Stromal cell of bone marrow (primary cell): ENCODE results near the gene FKBP2.
"Not testable (repeated sequence)": the region's sequence is repeated elsewhere in the genome, so short reads cannot be mapped to it uniquely, and the experiment has no call there.

Experiments
- DNase-seq: peaks from one replicate; pipeline ENCODE4 v3.0.0-alpha.2; 2012; ENCODE audit warnings: low read depth

The FKBP2 gene

DNA sequence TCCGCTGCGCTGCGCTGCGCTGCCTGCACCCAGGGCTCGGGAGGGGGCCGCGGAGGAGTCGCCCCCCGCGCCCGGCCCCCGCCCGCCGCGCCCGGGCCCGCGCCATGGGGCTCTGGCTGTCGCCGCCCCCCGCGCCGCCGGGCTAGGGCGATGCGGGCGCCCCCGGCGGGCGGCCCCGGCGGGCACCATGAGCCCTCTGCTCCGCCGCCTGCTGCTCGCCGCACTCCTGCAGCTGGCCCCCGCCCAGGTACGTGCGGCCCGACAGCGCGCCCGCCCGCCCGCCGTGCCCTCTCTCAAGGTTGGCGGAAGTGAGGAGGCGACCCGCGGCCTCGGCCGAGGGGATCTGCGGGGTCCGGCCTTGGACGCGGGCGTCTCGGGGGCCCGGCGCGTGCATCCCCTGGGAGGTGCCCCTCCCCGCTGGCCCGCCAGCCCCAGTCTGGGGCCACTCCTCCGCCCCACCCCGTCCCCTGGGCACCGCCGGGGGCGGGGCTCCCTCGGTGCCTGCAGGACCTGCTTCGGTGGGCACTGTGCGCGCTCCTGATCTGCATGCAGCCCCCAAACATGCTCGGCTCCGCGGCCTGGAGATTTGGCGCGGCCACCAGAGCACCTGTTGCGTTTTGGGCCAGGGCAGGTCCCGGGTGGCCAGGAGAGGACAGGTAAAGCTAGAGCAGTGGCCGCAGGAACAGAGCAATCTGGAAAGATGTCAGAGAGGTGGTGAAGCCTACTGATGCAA lies 6.1 kb upstream of the FKBP2 start:
- DNase-seq = no peak

DNA sequence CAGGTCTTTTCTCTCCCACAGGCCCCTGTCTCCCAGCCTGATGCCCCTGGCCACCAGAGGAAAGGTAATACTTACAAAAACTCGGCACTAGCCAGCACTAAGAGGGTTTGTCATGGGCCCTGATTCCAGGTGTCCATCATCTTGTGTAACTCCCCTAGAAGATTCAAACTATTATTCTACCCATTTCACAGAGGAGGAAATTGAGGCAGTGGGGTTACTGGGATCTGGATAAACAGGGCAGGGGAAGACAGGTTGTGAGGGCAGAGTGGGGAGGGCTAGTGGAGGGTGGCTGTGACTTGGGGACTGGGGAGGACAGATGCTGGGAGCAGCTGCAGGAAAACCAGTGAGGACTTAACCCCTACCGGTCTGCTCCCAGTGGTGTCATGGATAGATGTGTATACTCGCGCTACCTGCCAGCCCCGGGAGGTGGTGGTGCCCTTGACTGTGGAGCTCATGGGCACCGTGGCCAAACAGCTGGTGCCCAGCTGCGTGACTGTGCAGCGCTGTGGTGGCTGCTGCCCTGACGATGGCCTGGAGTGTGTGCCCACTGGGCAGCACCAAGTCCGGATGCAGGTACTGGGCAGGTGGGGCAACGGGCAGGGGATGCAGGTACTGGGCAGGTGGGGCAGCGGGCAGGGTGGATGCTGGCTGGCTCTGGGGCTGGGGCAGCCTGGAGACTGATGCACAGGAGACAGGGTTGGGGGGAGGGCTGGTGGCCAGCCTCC lies 5.3 kb upstream of the FKBP2 start:
- no peak for DNase-seq

DNA sequence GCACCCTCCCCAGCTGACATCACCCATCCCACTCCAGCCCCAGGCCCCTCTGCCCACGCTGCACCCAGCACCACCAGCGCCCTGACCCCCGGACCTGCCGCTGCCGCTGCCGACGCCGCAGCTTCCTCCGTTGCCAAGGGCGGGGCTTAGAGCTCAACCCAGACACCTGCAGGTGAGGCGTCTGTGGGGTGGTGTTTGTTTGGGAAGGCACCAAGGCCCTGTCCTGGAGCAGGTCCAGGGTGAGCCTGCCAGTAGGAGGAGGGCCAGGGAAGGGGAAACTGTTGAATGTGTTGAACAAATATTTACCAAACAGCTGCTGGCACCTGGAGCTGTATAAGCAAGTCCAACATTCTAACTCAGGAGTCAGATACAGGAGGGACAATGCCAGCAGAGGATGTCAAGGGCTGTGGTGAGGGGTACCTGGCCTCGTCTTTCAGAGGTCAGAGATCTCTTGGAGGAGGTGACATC lies 3.4 kb upstream of the FKBP2 start:
- no peak for DNase-seq

DNA sequence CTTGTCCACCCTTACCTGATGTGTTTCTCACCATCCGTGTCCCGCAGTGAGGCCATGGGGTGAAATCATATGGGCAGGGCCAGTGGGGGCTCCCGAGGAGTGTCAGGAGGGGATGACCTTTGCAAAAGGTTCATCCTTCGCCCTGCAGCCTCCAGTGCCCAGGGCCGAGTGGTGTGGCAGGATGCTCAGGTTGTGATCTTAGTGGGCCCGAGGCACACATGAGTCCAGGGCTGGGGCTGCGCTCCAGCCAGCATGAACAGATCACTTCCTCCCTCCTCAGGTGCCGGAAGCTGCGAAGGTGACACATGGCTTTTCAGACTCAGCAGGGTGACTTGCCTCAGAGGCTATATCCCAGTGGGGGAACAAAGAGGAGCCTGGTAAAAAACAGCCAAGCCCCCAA lies 2.8 kb upstream of the FKBP2 start:
- no peak for DNase-seq

DNA sequence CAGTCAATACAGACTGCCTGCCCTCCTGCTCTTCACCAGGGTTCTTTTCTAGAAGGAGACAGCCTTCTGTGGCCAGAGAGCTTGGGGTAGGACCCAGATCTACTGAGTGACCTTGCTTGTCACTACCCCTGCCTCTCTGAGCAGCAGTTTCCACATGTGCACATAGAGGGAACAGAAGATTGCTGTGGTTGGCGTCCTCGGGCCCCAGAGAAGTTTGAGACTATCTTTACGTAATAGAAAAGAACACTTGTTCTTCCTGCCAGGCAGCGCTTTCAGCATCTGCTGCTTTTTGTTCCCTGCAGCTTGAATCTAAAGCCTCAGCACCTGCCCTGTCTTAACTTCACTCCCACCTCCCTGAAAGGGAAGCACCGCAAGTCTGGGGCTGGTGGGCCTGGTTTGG lies 1.9 kb upstream of the FKBP2 start:
- no peak for DNase-seq

DNA sequence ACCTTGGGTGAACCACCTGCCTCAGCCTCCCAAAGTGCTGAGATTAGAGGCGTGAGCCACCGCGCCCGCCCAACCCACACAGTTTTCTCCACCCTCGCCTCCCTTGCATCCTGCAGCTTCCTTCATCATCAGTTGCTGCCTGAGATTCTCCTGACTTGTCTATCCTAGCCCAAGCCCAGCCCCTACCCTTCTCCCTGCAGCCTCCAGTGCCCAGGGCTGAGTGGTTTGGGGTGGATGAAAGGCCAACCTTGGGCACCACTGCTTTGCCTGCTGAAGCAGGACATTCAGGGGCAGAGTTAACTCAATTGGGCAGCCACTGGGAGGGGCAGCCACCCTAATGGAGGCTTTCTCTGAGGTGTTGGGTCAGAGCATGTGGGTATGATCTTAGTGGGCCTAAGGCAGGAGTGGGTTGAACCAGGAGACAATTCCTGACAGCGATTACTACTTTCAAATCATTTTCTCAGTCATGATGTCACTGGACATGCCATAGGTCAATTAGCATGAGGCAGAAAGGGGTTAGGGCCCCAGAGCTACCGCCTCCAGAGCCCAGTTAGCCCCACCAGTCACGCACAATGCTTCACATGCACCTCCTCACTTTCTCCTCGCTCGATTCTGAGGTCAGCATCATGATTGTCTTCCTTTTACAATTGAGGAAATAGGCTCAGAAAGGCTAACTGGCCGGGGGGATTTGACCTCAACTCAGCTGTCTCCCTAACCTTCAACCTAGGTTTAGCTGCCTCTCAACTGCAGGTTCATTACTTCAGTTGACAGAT lies 1.0 kb upstream of the FKBP2 start:
- DNase-seq = no peak

DNA sequence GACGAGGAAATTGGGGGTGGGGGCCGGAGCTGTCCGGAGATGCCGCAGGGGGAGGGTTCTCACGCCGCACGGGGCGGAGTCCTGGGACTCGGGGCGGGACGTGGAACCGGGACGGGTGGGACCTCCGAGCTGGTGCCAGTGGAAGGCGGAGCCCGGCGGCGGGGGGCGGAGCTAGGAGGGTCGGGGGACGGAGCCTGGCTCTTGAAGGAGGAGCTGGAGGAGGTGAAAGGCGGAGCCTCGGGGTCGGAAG lies 271 bp downstream of the FKBP2 start:
- peak; percentile 97 for DNase-seq

DNA sequence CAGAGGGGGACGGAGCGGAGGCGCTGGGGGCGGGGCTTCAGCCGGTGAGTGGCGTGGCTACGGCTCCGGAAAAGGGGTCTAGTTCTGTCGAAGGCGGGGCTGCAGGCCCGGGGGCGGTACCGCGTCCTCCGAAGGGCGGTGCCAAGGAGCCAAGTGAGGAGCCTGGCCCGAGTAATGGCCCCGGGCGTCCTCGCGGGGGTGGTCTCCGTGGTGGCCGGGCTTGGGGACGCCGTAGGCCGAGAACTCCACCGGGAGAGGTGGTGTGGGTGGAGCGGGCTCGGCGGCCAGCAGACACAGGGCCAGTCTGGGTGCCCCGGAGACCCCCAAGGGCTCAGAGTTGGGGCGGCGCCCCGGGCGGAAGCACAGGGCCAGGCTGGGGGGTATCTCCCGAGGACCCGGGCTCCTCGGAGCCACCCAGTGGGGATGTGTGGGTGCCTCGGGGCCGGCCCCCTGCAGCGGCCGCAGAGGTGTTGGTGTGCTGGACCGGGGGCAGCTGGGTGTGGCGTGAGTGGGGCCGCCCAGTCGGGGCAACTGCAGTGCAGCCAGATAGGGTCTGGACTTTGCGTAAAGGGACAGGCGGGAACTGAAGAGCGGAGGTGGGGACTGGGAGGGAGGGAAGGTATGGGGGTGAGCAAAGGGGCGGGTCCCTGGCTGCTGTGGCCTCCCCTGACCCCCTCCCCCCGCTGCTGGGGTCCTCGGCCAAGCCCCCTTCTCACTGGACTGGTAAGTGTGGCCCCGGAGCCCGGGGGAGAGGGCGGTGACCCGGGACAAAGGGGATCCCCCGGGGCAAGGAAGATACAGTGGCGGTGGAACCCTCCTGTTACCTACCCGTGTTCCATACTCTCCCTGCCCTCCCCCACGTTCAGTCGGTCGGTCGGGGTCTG lies 838 bp downstream of the FKBP2 start:
- DNase-seq = no peak

DNA sequence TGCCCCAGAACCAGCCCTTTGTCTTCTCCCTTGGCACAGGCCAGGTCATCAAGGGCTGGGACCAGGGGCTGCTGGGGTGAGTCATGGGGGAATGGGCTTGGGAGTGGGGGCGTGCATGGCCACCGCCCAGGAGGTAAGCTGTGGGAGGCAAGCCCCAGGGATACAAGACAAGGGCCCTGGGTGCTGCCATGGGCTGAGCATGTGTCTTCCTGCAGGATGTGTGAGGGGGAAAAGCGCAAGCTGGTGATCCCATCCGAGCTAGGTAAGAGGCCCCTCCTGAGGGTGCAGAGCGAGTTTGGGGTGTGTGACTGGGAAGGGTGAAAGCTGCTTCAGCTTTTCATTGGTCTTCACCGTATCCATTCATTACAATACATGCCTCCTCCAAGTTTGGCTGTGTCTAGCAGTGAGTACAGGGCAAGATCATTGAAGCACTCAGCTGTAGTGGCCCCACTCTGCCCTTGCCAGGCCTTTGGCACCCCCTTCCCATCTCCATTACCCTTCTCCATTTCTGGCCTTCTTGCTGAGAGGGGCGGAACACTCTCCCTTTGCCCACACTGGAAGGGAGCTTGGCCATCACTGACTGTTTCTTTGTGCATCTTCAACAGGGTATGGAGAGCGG lies 2.5 kb downstream of the FKBP2 start:
- DNase-seq = no peak

DNA sequence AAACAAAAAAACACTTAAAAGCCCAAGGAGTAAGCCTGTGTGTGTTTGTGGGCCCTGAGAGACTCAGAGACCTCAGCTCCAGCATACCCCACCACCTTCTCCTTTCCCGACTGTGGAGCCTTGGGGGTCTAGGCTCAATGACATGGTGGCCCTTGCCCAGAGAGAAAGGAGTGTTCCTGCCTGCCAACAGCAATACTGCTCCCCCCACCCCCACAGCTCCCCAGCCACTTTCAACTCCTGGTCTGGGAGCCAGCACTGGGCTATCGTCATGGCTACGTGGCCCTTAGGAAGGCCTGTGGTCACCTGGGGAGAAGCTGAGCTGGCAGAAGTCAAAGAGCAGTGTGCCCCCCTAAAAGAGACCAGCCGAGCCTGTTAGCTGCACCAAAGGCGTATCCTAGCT lies 3.2 kb downstream of the FKBP2 start:
- DNase-seq = no peak

DNA sequence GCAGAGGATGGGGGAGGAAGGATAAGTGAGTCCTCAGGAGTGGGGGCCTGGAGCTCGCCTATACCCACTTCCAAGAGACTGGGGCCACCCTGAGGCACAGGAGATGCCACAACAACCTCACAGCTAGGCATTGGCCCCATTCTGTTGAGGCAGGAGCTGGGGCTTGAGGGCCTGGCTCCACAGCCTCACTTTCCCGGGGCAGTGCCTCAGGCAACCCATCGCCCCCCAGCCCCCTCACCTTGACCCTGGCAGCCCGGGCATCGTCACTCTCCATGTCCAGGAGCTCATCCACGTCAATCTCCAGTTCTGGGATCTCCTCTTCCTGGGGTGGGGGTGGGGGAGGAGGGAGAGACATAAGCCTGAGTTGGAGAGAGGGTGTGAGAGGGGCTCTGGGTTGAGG lies 4.1 kb downstream of the FKBP2 start:
- no peak for DNase-seq

DNA sequence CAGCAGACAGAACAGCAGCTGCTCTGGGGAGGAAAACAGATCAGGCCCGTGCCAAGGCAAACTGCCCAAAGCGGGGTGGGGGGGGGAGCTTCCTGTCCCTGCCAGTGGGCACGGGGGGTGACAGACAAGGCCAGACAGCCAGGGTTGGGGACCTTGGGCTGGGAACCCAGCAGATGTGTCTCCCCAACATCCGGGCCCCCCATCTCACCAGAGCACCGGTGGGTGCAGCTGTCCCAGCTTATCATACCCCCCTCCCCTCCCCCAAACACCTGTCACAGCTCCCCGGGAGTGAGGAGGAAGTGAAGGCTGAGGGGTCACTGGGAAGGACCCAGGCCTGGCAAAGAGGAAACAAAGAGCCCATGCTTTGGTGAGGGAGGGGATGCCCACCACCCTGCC lies 4.5 kb downstream of the FKBP2 start:
- DNase-seq = no peak

DNA sequence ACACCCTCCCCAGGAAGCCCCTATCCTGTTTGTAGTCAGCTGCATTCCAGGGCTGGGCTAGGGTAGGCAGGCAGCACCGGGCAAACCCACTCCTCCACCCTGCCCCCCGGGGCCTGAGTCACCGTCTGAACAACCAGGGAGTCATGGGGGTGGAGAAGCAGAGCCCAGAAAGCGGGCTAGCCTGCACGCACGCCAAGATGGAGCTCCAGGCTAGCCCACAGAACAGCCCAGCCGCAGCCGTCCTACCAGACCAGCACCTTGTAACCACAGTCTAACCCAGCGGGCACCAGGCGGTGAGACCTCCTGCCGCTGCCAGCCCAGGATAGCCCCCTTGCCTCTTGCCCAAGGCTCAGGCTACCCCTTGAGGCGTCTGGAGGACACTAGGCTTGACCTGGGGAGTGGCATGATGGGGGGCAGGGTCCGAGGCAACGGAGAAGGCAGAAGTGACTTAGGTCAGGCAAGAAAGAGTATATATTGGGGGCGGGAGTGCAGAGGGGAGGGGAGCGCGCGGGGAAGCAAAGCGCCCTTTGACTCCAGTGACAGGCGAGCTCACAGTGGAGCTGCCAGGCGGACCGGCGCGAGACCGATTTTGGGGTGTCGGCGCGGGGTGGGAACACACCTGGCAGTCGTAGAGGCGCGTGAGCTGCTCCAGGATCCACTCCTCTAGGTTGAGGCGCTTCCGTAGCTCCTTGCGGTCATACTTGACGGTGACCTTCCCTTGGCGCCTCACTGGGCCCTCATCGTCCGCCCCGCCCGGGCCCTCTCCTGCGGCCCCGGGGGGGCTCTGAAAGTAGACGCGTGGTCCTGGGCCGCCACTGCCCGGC lies 5.1 kb downstream of the FKBP2 start:
- DNase-seq = peak; percentile 92

DNA sequence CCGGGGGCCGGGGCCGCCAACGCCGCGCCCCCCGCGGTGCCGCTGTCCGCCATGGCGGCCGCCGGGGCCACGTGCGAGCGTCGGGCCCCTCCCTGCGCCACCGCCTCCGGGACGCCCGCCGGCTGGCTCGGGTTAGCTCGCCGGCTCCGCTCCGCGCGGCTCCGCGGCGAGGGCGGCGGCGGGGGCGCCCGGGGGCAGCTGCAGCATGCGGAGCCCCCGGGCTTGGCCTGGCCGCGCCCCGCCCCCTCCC lies 5.7 kb downstream of the FKBP2 start:
- not testable (repeated sequence) for DNase-seq

DNA sequence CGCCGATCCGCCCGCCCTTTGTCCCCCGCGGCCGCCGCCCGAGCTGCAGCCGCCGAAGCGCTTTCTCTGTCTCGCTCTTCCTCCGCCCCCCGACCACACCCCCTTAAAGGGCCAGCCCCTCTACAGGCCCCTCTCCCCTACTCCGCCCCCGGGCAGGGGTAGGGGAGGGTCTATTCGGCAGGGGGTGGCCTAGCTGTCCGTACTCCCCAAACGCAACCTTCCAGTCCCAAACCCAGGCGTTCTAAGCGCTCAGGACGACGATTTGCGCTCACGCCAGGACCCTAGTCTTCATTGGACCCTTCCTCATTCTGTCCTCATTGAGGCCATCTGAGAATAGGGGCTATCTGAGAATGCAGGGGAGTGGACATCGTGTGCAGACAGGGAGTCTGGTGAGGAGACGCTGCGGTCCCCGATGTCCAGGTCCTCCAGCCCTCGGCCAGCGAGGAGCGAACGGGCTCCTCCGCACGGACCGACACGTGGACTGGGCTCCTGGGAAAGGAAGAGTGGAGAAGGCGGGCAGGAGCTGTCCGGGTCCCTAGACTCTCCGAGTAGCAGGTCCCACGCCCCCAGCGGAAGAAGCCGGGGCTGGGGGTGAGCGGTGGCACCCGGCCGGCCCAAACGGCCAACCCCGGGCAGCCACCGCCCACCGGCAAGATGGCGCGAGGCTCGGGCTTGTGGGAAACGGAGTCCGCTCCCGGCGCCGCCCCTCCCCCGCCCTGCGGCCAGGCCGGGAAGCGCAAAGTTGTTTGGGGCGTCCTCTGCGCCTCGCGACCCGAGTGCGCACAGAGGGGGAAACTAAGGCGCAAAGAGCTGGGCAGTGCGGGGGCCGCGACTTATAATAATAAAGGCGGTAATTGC lies 6.2 kb downstream of the FKBP2 start, which contains the start of gene PPP1R14B:
Gene PPP1R14B, minus strand, starts transcription at position 73 of the 858 bp plus-strand sequence. CDS start 270 bp downstream, outside the sequence.
- peak; percentile 73 for DNase-seq

DNA sequence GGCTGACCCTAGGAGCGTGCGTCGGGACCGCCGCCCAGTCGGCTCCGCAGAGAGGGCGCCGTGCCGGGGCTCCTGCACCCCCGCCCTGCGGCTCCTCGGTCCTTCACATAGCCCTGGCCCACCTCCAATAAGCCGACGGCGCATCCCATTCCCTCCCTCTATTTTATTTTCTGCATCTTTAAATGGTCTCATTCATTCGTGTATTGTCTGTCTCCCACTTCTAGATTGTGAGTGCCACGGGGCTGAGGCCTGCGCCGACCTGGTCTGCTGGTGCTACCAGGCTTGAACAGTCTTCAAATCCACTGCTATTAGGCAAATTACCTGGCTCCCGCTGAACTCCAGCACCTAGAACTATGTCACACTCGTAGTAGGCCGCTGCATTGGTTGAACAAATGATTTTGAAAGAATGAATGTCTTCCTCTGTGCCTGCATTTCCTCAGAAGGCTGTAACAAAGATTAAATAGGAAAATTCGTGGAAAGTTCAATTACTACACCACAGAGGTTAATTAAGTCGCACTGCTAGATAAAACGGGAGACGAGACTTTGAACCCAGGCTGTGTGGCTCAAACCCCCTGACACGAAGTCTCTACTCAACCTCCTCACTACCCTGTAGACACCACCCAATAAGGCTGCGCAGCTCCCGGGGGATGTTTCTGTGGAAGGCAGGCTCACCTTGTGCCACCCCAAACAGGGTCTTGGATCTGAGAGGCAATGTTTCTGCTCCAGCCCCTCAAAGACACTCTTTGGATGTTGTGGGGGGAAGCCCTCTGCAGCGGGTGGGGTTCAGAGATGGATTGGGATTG lies 7.0 kb downstream of the FKBP2 start:
- no peak for DNase-seq

DNA sequence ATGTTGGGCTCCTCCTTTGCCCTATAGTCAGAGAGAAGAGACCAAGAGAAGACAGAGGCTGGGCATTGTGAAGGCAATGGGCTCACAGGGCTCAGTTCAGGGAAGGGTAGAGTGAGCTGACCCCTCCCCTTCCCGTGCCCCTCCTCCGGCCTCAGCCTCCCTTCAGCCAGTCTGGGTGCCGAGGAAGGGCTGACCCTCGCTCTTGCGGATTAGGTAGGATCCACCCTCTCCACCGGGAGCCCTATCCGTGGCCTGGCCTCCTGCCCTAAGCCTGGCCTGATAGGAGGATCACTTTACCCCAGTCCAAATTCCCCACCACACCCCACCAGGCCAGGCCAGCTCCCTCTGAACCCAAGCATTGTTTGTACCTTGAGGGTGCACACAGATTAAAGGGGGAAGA lies 7.7 kb downstream of the FKBP2 start:
- DNase-seq = no peak

DNA sequence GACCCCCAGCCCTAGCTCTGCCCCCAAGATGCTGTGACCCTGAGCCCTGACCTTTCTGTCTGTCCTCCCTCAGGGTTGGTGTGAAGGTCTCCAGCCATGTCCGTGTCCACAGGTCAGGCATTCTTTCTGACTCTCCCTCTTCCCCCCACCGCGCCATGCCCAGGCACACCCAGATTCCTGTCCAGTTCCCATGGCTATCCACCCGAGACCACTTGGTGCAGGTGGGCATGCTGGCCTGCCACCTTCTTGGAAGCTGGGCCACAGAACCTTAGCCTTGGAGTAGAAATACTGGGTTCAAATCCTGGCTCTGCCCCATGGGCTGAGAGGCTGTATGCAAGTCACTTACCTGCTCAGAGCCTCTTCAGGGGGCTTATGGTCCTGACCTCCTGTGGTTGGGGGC lies 8.1 kb downstream of the FKBP2 start:
- DNase-seq = no peak
